GM12878 (cell line): ENCODE measurements around the gene KIF26A. TPM values are rescaled to one million over a fixed set of nuclear protein-coding genes. Genes with fewer than 3 reads are reported as not detected.

Source experiments
- ATAC-seq: fragments of 200-7000 bp; cut with Tn5 transposase; 3 replicates; pipeline ENCODE4 v1.9.1; 2020; ENCODE audit warnings: mild to moderate bottlenecking, moderate library complexity
- BruUV-seq: library from RNA; stranded (reverse); fragments of 400-500 nt; replicated peaks from 2 replicates; lab custom pipeline; 2021; lab: Mats Ljungman, UMichigan
- CTCF ChIA-PET: fragments of 300-600 bp; sonication (Branson Sonifier 250); formaldehyde crosslinking; extraction: SDS; loops from one replicate; lab custom pipeline; 2021; ENCODE audit warnings: inconsistent platforms; lab: Yijun Ruan, JAX
- POLR2A ChIA-PET: fragments of 350-600 bp; formaldehyde crosslinking; extraction: SDS; loops from one replicate; lab custom pipeline; 2021; ENCODE audit warnings: inconsistent platforms; lab: Charles Lee
- RAD21 ChIA-PET: fragments of 300-600 bp; sonication (Branson Sonifier 250); formaldehyde crosslinking; loops from one replicate; lab custom pipeline; 2023; ENCODE audit warnings: antibody characterized with exemption; ENCODE audit not compliant: unreplicated experiment; lab: Charles Lee
- SMC1A ChIA-PET: fragments of 300-600 bp; sonication (Branson Sonifier 250); formaldehyde crosslinking; loops from one replicate; lab custom pipeline; 2023; ENCODE audit not compliant: unreplicated experiment, uncharacterized antibody; lab: Charles Lee
- DNase-seq: peaks from one replicate; pipeline ENCODE4 v3.0.0-alpha.2; 2011; ENCODE audit warnings: low read depth, low spot score
- FAIRE-seq: peaks from 3 replicates; lab custom pipeline; 2011; peaks lifted over from hg19 to GRCh38; lab: Jason Lieb, UNC
- H2AFZ ChIP-seq: 2 replicates; pipeline ENCODE4 v1.6.0; 2011; ENCODE audit warnings: low read depth, low read length, control low read depth; ENCODE audit not compliant: control insufficient read depth
- H3K27ac ChIP-seq: 2 replicates; pipeline ENCODE4 v1.5.1; 2011; ENCODE audit warnings: control low read depth; ENCODE audit not compliant: control insufficient read depth, insufficient read depth
- H3K27me3 ChIP-seq, 2 experiments: replicated peaks in 1 of 2; 2 replicates each; pipeline versions ENCODE4 v1.6.0 to v1.6.1; 2011; ENCODE audit warnings: low read length in 1 of 2; ENCODE audit not compliant: control insufficient read depth in 2 of 2, insufficient read depth in 2 of 2
- H3K36me3 ChIP-seq, 2 experiments: 2 replicates each; pipeline ENCODE4 v1.5.1; 2011; ENCODE audit warnings: low read length in 1 of 2; ENCODE audit not compliant: control insufficient read depth in 2 of 2, insufficient read depth in 2 of 2
- H3K4me1 ChIP-seq: 2 replicates; pipeline ENCODE4 v1.6.1; 2011; ENCODE audit warnings: mild to moderate bottlenecking, low read length, moderate library complexity, mixed read lengths; ENCODE audit not compliant: control insufficient read depth, insufficient read depth
- H3K4me2 ChIP-seq: 2 replicates; pipeline ENCODE4 v1.6.0; 2011; ENCODE audit warnings: control low read depth; ENCODE audit not compliant: control insufficient read depth, insufficient read depth
- H3K4me3 ChIP-seq: fragments of 200-600 bp; sonication (generic); 2 replicates; pipeline ENCODE4 v1.5.1; 2016
- H3K79me2 ChIP-seq: 2 replicates; pipeline ENCODE4 v1.6.0; 2011; ENCODE audit warnings: low read length; ENCODE audit not compliant: control insufficient read depth, insufficient read depth
- H3K9ac ChIP-seq: 2 replicates; pipeline ENCODE4 v1.8.0; 2011; ENCODE audit warnings: low read length, control low read depth, mixed read lengths; ENCODE audit not compliant: control insufficient read depth, insufficient read depth
- H3K9me3 ChIP-seq: replicated peaks from 3 replicates; pipeline ENCODE4 v1.5.1; 2011; ENCODE audit warnings: mild to moderate bottlenecking, low read length; ENCODE audit not compliant: control insufficient read depth, insufficient read depth
- H4K20me1 ChIP-seq: 2 replicates; pipeline ENCODE4 v1.6.0; 2011; ENCODE audit not compliant: control insufficient read depth, insufficient read depth
- ATF2 ChIP-seq: IDR thresholded peaks from 2 replicates; pipeline ENCODE4 v1.6.1; 2012; ENCODE audit warnings: low read length, inconsistent platforms
- CEBPB ChIP-seq, 2 experiments: fragments of 150-350 bp in 1 of 2; IDR thresholded peaks; 2 replicates each; pipeline ENCODE4 v1.6.1; 2012 to 2014; ENCODE audit warnings: low read depth in 2 of 2, low read length in 2 of 2, borderline replicate concordance in 1 of 2, inconsistent platforms in 1 of 2
- NRF1 ChIP-seq: conservative IDR thresholded peaks from 2 replicates; pipeline ENCODE4 v1.6.1; 2011; ENCODE audit warnings: mild to moderate bottlenecking, low read depth, low read length, improper control_type of control experiment
- POLR2AphosphoS2 ChIP-seq: IDR thresholded peaks from 2 replicates; pipeline ENCODE4 v1.6.1; 2011; ENCODE audit warnings: low read depth, mild to moderate bottlenecking, low read length, improper control_type of control experiment, moderate library complexity
- USF1 ChIP-seq: IDR thresholded peaks from 2 replicates; pipeline ENCODE4 v1.6.1; 2011; ENCODE audit warnings: borderline replicate concordance, low read depth, mild to moderate bottlenecking, moderate library complexity, mixed read lengths, low read length; ENCODE audit not compliant: insufficient read depth; ENCODE audit errors: extremely low read length
- WGBS: methylation state at CpG from one replicate; pipeline ENCODE4 v1.1.6; 2016; ENCODE audit warnings: low lambda C conversion rate; ENCODE audit not compliant: insufficient replicate concordance, insufficient coverage; ENCODE audit errors: missing lambda C conversion rate; 5-methylcytosine and 5-hydroxymethylcytosine counted together
- in situ Hi-C: fragments of 300-500 bp; cut with MboI; formaldehyde crosslinking; loops from 9 replicates; pipeline ENCODE4 v1.14.3; 2018; ENCODE audit warnings: mixed read lengths
- intact Hi-C: fragments of 100-400 bp; cut with micrococcal nuclease; formaldehyde crosslinking; loops from one replicate; pipeline ENCODE4 v1.14.2; 2022; ENCODE audit not compliant: unreplicated experiment
- polyA plus RNA-seq, 11 experiments: library from polyadenylated mRNA; depleted of rRNA in 4 of 11; unstranded in 6 of 11; stranded (reverse) in 5 of 11; fragments of >200 nt; fragmentation: Nextera tagmentation in 4 of 11; fragmentation: Illumina TruSeq in 1 of 11; extraction: Ambion mirVana in 4 of 11; extraction: Trizol in 1 of 11; gene quantifications; 1 replicate in 1 of 11; 2 replicates in 10 of 11; pipeline versions ENCODE4 v1.2.1 to v1.2.3, GENCODE V29; 2011 to 2016; ENCODE audit warnings: inconsistent platforms in 2 of 11, missing spikeins in 2 of 11, low read depth in 1 of 11
- total RNA-seq, 4 experiments: library from RNA; depleted of rRNA in 3 of 4; stranded (reverse); fragments of >200 nt in 3 of 4; fragmentation: Illumina TruSeq in 1 of 4; extraction: Trizol in 1 of 4; gene quantifications; 2 replicates each; pipeline versions ENCODE4 v1.2.1 to v1.2.3, GENCODE V29; 2013 to 2021

Gene KIF26A
- total and polyA plus RNA-seq, 10 of the 15 experiments (the other 5 are each of a cell fraction or from before 2014, with no cell fraction given) = 0.05 TPM; not detected in 9

GRCh38 chr14:104197449-104198247 is 59.3 kb downstream of the KIF26A start (continued):
- TF ChIP-seq NRF1 (no peak), CEBPB (IDR thresholded peaks at IDR 0.05; ENCODE audit: borderline replicate concordance in 1 of 2, low read depth in 2 of 2, low read length in 2 of 2) (no peak), ATF2 (no peak)
- TF ChIP-seq, all 136 proteins: peak for 0

GRCh38 chr14:104199266-104199895 is 61.0 kb downstream of the KIF26A start:
- no peak for DNase-seq
- ChIA-PET CTCF (no interaction called here), SMC1A (no interaction called here), RAD21 (no interaction called here), POLR2A (no interaction called here)
- peaks cover 5% of the 10 kb centered on the region; the same call in 1 of the 2 replicates for H3K4me1 ChIP-seq
- no peaks in the 10 kb centered on the region for H3K27me3 ChIP-seq
- no peaks in the 10 kb centered on the region for H3K9me3 ChIP-seq
- no TSS peak for BruUV-seq
- no peak overlapping the region for H3K9ac ChIP-seq
- ATAC-seq = no peak
- no peak overlapping the region for H3K4me3 ChIP-seq
- WGBS = 22% methylated on average over 23 of the region's 23 CpGs
- no peak overlapping the region for H3K27ac ChIP-seq
- no peaks in the 10 kb centered on the region for H3K36me3 ChIP-seq
- no peak for FAIRE-seq
- no peak overlapping the region for H3K4me2 ChIP-seq
- H3K79me2 ChIP-seq = no peaks in the 10 kb centered on the region
- TF ChIP-seq POLR2AphosphoS2 (no peak), USF1 (no peak)
- intact Hi-C loops = no loop called here
- H4K20me1 ChIP-seq = no peaks in the 10 kb centered on the region
- no peak overlapping the region for H2AFZ ChIP-seq
- in situ Hi-C loops = no loop called here
